RWPE2 (cell line): ENCODE results near the gene ADORA2B.
"Not testable (repeated sequence)": the region's sequence is repeated elsewhere in the genome, so short reads cannot be mapped to it uniquely, and the experiment has no call there.

Experiments
- ATAC-seq: fragments of 200-7000 bp; cut with Tn5 transposase; 3 replicates; pipeline ENCODE4 v1.9.1; 2021; ENCODE audit warnings: low read depth
- DNase-seq: peaks from one replicate; pipeline ENCODE4 v3.0.0-alpha.2; 2020; ENCODE audit warnings: low spot score
- H3K27ac ChIP-seq: fragments of 450-650 bp; 2 replicates; pipeline ENCODE4 v1.5.1; 2017; ENCODE audit warnings: mild to moderate bottlenecking; ENCODE audit not compliant: poor library complexity, severe bottlenecking
- H3K27me3 ChIP-seq: fragments of 250-450 bp; sonication (Bioruptor Pico); 2 replicates; pipeline ENCODE4 v1.5.1; 2021; ENCODE audit warnings: mild to moderate bottlenecking, moderate library complexity; ENCODE audit not compliant: insufficient read depth, poor library complexity, severe bottlenecking
- H3K36me3 ChIP-seq: fragments of 250-450 bp; sonication (Bioruptor Pico); 2 replicates; pipeline ENCODE4 v1.5.1; 2020; ENCODE audit warnings: low read depth, mild to moderate bottlenecking, moderate library complexity
- H3K4me1 ChIP-seq: fragments of 250-450 bp; sonication (Bioruptor Pico); 2 replicates; pipeline ENCODE4 v1.5.1; 2021; ENCODE audit warnings: mild to moderate bottlenecking, moderate library complexity; ENCODE audit not compliant: insufficient read depth, poor library complexity, severe bottlenecking
- H3K4me3 ChIP-seq: fragments of 250-450 bp; sonication (Bioruptor Pico); 2 replicates; pipeline ENCODE4 v1.5.1; 2021; ENCODE audit warnings: mild to moderate bottlenecking, moderate library complexity; ENCODE audit not compliant: severe bottlenecking
- H3K9me3 ChIP-seq: fragments of 250-450 bp; sonication (Bioruptor Pico); 2 replicates; pipeline ENCODE4 v1.5.1; 2021; ENCODE audit warnings: mild to moderate bottlenecking, moderate library complexity; ENCODE audit not compliant: severe bottlenecking
- TF ChIP-seq, protein P1 (sequence below): fragments of 450-650 bp; IDR thresholded peaks from one replicate; pipeline ENCODE4 v1.5.1; 2017; ENCODE audit warnings: mild to moderate bottlenecking, moderate library complexity; ENCODE audit not compliant: poor library complexity, severe bottlenecking

Gene ADORA2B

DNA sequence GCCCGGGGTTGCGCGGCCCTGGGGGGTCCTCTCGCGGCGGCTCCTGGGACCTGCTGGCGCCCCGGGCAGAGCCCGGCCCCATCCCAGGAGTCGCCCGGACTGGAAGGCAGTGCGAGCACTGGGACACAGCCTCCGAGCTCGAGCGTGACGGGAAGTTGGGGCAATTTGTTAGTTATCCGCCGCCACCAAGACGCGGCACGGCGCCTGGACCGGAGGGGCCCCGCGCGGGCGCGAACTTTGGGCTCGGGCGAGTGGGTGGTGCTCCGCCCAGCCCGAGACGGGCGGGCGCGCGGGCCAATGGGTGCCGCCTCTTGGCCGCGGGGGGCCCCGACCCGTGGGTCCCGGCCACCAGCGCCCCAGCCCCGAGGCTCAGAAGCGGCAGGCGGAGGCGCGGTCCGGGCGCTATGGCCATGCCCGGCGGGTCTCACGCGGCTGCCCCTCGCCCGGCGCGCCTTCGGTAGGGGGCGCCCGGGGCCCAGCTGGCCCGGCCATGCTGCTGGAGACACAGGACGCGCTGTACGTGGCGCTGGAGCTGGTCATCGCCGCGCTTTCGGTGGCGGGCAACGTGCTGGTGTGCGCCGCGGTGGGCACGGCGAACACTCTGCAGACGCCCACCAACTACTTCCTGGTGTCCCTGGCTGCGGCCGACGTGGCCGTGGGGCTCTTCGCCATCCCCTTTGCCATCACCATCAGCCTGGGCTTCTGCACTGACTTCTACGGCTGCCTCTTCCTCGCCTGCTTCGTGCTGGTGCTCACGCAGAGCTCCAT lies at the start of gene ADORA2B:
Gene ADORA2B (plus strand): TSS at position 372 of the 768 bp plus-strand sequence. CDS start 119 bp downstream, at position 491.
- Histone ChIP-seq H3K27ac (peak within 1 kb of the TSS; percentile 92), H3K36me3 (peaks cover 4% of the 10 kb centered on the region; the same call in 1 of the 2 replicates), H3K4me1 (peaks cover 21% of the 10 kb centered on the region), H3K9me3 (no peaks in the 10 kb centered on the region), H3K27me3 (no peaks in the 10 kb centered on the region), H3K4me3 (peak within 1 kb of the TSS; percentile 48)
- ATAC-seq, result peak; percentile 43
- no peak for DNase-seq
- TF ChIP-seq, protein P1, sequence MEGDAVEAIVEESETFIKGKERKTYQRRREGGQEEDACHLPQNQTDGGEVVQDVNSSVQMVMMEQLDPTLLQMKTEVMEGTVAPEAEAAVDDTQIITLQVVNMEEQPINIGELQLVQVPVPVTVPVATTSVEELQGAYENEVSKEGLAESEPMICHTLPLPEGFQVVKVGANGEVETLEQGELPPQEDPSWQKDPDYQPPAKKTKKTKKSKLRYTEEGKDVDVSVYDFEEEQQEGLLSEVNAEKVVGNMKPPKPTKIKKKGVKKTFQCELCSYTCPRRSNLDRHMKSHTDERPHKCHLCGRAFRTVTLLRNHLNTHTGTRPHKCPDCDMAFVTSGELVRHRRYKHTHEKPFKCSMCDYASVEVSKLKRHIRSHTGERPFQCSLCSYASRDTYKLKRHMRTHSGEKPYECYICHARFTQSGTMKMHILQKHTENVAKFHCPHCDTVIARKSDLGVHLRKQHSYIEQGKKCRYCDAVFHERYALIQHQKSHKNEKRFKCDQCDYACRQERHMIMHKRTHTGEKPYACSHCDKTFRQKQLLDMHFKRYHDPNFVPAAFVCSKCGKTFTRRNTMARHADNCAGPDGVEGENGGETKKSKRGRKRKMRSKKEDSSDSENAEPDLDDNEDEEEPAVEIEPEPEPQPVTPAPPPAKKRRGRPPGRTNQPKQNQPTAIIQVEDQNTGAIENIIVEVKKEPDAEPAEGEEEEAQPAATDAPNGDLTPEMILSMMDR, result peak; percentile 83

DNA sequence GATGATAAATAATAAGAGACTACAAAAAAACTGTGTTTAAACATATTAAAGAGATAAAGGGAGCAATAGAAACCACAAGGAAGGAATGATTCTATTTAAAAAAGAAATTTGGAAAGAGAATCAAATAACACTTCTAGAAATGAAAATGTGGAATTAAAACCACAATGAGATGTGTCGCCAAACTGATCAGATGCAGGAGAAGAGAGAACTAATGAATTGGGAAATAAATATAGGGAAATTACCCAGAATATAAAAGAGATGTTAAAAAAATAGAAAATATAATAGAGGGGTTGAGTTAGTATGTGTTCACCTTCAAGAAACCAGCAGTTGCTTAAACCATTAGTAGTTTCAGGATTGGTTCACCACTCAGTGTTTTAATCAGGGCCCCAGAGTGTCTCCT lies 48.7 kb upstream of the ADORA2B start:
- DNase-seq (no peak), ATAC-seq (no peak)
- Histone ChIP-seq H3K27ac (no peak overlapping the region), H3K4me3 (no peak overlapping the region), H3K27me3 (no peaks in the 10 kb centered on the region), H3K36me3 (no peaks in the 10 kb centered on the region), H3K4me1 (peaks cover 10% of the 10 kb centered on the region), H3K9me3 (no peaks in the 10 kb centered on the region)
- TF ChIP-seq, protein P1, result no peak

DNA sequence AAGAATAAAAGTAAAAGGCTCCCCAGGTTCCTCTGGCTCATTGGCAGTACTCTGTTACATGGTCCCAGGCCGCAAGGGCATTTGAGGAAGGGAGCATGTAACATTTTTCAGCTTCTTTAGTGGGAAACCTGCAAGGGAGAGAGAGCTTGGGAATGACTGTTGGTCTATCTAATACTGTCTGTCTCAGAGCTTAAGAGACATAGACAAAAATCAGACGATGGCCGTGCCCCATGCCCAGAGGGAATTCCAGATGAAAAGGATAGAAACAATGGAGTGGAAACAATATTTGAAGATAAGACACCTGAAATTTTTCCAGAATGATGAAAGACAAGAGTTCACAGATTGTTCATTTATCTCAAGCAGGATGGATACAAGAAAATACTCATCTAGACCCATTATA lies 48.1 kb upstream of the ADORA2B start:
- no peak overlapping the region for H3K4me3 ChIP-seq
- H3K4me1 ChIP-seq, result peaks cover 10% of the 10 kb centered on the region
- H3K27ac ChIP-seq, result no peak overlapping the region
- TF ChIP-seq, protein P1, result no peak
- ATAC-seq, result no peak
- H3K27me3 ChIP-seq, result no peaks in the 10 kb centered on the region
- no peaks in the 10 kb centered on the region for H3K36me3 ChIP-seq
- no peaks in the 10 kb centered on the region for H3K9me3 ChIP-seq
- no peak for DNase-seq

GRCh38 chr17:15899596-15899995 lies 45.3 kb upstream of the ADORA2B start:
- not testable (repeated sequence) for H3K4me3 ChIP-seq, DNase-seq, H3K4me1 ChIP-seq, H3K36me3 ChIP-seq, H3K27ac ChIP-seq, H3K27me3 ChIP-seq, H3K9me3 ChIP-seq, ATAC-seq

- Histone ChIP-seq H3K27me3 (no peaks in the 10 kb centered on the region), H3K36me3 (no peaks in the 10 kb centered on the region), H3K4me1 (no peaks in the 10 kb centered on the region), H3K27ac (no peak overlapping the region), H3K4me3 (no peak overlapping the region), H3K9me3 (no peaks in the 10 kb centered on the region)
- TF ChIP-seq, protein P1, result no peak
- DNase-seq (no peak), ATAC-seq (no peak)
These were observed 44.1 kb upstream of the ADORA2B start for GRCh38 chr17:15900871-15901270.

GRCh38 chr17:15905236-15905635 lies 39.7 kb upstream of the ADORA2B start:
- not testable (repeated sequence) for H3K27ac ChIP-seq, H3K4me3 ChIP-seq, H3K9me3 ChIP-seq, H3K27me3 ChIP-seq, H3K4me1 ChIP-seq, H3K36me3 ChIP-seq, ATAC-seq, DNase-seq
